RWPE1 (cell line): ENCODE results near the gene TMA16.

Experiments used
- CTCF ChIA-PET: fragments of 350-600 bp; sonication (Branson Sonifier 250); formaldehyde crosslinking; extraction: SDS; loops from one replicate; lab custom pipeline; 2021; lab: Yijun Ruan, JAX
- POLR2A ChIA-PET: fragments of 400-600 bp; formaldehyde crosslinking; extraction: SDS; loops from one replicate; lab custom pipeline; 2020; ENCODE audit warnings: antibody characterized with exemption; ENCODE audit not compliant: low non-redundant PET; lab: Yijun Ruan, JAX
- DNase-seq: peaks from one replicate; pipeline ENCODE4 v3.0.0; 2012; ENCODE audit warnings: low spot score
- H3K27ac ChIP-seq: fragments of 450-650 bp; 2 replicates; pipeline ENCODE4 v1.5.1; 2017
- TF ChIP-seq, protein P1 (sequence below): fragments of 450-650 bp; conservative IDR thresholded peaks from 2 replicates; pipeline ENCODE4 v1.5.1; 2017; ENCODE audit warnings: low read depth, mild to moderate bottlenecking

The TMA16 gene

GRCh38 chr4:163495900-163496299 lies 1.4 kb downstream of the TMA16 start:
- ChIA-PET CTCF (no interaction called here), POLR2A (no interaction called here)
- TF ChIP-seq, protein P1, sequence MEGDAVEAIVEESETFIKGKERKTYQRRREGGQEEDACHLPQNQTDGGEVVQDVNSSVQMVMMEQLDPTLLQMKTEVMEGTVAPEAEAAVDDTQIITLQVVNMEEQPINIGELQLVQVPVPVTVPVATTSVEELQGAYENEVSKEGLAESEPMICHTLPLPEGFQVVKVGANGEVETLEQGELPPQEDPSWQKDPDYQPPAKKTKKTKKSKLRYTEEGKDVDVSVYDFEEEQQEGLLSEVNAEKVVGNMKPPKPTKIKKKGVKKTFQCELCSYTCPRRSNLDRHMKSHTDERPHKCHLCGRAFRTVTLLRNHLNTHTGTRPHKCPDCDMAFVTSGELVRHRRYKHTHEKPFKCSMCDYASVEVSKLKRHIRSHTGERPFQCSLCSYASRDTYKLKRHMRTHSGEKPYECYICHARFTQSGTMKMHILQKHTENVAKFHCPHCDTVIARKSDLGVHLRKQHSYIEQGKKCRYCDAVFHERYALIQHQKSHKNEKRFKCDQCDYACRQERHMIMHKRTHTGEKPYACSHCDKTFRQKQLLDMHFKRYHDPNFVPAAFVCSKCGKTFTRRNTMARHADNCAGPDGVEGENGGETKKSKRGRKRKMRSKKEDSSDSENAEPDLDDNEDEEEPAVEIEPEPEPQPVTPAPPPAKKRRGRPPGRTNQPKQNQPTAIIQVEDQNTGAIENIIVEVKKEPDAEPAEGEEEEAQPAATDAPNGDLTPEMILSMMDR, result no peak
- H3K27ac ChIP-seq, result no peak overlapping the region
- no peak for DNase-seq

GRCh38 chr4:163500586-163500985 lies 6.1 kb downstream of the TMA16 start:
- H3K27ac ChIP-seq, result no peak overlapping the region
- no peak for DNase-seq
- CTCF ChIA-PET, result no interaction called here
- POLR2A ChIA-PET, result no interaction called here
- TF ChIP-seq, protein P1, result no peak

DNA sequence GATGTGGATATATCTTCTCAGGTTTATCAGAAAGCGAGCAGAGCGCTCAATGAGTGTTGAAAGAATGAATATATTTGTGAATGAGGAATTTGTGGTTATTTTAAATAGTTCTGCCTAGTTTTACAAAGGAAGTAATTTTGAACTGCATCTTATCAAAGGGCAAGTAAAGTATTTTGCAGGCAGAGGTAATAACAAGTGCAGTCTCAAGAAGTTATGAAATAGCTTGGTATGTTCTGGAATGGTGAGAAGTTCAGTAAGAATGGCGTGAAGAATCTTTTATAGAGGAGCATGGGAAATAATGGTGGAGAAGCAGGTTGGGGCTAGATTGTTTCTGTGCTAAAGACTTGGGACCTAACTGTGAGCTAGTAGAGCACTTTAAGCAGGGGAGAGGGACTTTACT lies 10.9 kb downstream of the TMA16 start:
- ChIA-PET POLR2A (no interaction called here), CTCF (no interaction called here)
- TF ChIP-seq, protein P1, result no peak
- no peak overlapping the region for H3K27ac ChIP-seq
- no peak for DNase-seq

GRCh38 chr4:163515198-163515597 lies 20.7 kb downstream of the TMA16 start:
- H3K27ac ChIP-seq, result no peak overlapping the region
- no peak for DNase-seq
- TF ChIP-seq, protein P1, result no peak
- ChIA-PET CTCF (no interaction called here), POLR2A (no interaction called here)

- ChIA-PET POLR2A (no interaction called here), CTCF (no interaction called here)
- DNase-seq, result peak; percentile 5
- no peak overlapping the region for H3K27ac ChIP-seq
- TF ChIP-seq, protein P1, result no peak
Observed at GRCh38 chr4:163523791-163524365, 29.4 kb downstream of the TMA16 start.

DNA sequence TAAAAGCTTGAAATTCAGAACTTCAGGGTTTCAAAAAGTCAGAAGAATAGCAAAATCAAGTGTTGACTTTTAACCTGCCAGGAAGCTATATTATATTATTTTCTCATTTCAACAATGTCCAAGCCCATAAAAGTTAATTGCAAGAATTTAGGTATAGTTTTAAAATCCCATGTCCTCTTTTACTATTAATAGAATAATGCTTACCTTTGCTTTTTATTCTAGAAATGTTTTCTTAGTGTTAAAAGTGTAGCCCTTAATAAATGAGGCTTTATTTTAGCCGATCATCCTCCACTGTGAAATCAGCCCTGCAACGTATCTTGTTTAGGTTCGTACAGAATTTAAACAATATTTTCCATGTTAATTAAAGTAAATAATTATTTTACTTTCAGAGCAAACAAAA lies 31.5 kb downstream of the TMA16 start:
- TF ChIP-seq, protein P1, result no peak
- ChIA-PET POLR2A (no interaction called here), CTCF (interaction anchor here (0.5 to 0.7 kb wide), 2 partner anchors 22 to 1138 kb away, joined by 3 read pairs; no protein-coding TSS in a partner anchor)
- DNase-seq, result no peak
- H3K27ac ChIP-seq, result no peak overlapping the region
